SW 1271 (cell line): Measurements from ENCODE around the gene PTPRG.

ENCODE experiments used
- DNase-seq, 2 experiments: peaks; one replicate each; lab custom pipeline; 2025; lab: John Stamatoyannopoulos, UW

The PTPRG gene

DNA sequence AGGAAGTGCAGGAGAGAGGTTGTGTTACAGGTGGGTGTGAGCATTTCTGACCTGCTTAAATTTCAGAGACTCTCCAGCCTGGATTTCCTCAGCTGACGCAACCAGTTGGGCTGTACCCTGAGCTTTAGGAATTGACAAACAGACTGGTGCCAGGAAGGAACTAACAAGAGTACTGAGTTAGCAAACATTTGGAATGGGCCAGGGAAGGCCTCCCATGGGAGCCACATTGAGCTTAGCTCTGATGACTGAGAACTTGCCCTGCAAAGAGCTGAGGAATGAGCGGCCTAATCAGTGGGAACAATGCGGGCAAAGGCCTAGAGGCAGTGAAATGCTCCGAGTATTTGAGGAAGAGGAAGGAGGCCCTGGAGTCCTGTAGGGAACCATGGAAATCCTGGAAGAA is 557.8 kb downstream of the PTPRG start:
- no peak for DNase-seq

- DNase-seq, result no peak
These were observed 561.4 kb downstream of the PTPRG start for GRCh38 chr3:62122819-62123218.

- no peak for DNase-seq
These were observed 564.0 kb downstream of the PTPRG start for GRCh38 chr3:62125380-62125779.

- DNase-seq, result no peak
These were observed 565.7 kb downstream of the PTPRG start for GRCh38 chr3:62127116-62127515.

- DNase-seq, result no peak
These were observed 566.7 kb downstream of the PTPRG start for GRCh38 chr3:62128051-62128450.

DNA sequence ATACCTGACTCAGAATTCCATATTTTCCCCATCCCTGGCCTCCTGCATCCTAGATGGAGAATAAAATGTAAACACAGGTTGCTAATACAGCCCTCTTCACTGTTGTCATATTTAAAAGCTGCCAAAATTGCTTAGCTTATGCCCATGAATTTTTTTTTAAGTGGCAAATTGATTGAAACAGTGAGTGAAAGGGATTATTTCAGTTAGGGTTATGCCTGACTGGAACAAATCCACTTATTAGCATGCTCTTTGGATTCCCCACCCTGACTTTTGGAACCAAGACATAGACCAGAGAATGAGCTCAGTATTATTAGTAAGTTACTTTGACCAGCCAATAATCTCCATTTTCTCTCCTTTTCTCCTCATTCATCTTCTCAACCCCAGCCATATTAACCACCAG is 567.3 kb downstream of the PTPRG start:
- no peak for DNase-seq

DNA sequence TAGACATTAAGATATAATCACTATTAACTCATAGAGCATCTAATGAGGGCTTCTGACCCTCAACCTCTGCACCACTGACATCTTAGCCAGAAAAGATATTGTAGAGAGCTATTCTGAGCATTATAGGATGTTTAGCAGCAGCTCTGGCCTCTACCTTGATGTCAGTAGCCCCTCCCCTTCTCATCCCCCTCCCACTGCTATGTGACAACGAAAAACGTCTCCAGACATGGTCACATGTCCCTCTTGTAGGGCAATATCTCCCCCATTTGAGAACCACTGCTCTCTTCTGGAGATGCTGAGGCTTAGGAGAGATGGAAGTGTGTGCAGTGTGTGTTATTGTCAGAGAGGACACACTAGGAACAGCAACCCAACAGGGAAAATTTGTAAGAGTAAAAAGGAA is 569.7 kb downstream of the PTPRG start:
- DNase-seq, result no peak

DNA sequence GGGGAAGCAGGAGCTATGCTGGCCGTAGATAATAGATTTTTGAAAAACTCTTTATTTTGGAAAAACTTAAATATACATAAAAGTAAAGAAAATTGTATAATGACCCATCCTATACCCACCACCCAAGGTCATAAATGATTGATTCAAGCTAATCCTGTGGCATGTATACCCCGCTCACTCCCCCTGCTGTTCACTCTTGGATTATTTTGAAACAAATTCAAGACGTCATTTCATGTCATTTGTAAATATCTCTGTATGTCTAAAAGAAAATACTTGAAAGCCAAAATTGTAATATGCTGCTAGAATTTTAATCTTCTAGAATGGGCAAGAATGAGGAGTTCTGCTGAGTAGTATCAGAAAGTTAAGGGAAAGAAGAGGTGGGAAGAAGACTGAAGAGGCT is 570.2 kb downstream of the PTPRG start:
- no peak for DNase-seq

DNA sequence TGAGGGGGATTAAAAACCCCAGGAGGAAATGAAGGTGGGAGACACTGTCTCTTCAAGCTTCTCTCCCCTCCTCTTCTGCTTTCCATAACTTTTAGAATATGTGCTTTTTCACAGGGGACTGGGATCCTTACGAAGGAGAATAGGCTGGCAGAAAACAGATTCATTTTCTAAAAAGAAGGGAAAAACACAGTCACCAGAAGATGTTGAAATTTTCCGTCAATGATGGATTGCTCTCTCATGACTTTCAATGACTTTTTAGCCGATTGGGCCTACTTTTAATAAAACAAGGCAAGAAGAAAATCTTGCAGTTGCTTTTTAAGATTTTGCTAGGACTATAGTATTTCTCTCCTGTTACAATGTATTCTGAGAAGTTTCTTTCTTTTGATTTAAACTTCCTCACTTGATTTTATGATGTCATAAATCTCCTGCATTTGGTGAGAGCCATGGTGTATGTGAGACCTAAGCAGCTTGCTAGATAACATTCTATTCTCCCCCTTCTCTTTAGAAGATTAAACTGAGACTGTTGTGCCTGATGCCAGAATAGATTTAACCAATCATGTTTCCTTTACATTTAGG is 570.7 kb downstream of the PTPRG start:
- no peak for DNase-seq

DNA sequence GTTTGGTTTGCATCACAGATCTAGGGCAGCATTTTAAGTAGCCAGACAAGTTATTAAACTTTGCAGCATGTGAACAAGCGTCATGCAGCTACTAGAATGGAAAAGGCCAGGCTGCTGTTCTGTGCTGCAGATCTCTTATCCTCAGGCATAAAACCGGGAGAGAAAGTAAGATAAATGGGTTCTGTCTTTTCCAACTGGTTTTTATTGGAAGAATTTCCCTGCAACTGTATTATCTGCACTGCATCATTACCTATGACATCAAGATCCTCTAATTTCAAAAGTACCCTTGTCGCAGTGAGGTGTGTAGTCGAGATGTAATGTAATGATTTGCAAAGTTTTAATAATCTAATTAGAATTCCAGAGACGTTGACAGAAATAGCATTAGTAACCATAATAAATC is 571.6 kb downstream of the PTPRG start:
- no peak for DNase-seq

DNA sequence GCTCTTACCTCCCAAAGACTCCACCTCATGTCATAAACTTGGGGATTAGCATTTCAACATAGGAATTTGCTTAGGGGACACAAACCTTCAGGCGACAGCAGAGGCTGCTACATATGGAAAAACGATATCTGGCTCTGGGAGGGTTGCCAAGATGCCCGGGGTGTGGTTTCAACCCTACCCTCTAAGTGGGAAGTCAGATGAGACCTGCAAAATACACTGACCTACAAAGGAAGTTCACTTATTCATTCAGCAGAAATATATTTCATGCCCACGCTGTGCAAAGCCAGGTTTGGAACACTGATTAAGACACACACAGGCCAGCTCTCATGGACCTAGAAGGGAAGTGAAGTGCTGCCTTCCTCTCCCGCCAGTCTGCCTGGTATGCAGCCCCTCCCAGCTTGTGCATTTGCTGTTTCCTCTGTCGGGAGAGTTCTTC is 572.7 kb downstream of the PTPRG start:
- no peak for DNase-seq

DNA sequence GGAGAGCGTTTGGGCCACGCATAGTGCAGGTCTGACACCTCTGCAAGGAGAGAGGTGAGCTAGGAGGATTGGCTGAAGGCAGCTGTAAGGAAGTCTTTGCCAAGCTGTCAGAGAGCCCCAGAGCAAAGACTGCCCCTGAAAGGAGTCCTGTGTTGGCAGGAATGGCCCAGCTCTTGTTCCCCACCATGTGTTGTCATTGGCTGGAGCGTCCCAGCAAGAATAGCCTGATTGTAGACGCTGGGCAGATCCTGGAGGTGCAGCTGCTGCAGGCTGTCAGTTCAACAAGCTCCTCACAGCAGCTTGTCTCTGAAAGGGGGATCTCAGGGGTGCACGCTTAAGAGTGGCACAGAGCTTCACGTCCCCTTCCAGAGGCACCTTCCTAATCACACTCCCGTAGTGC is 574.4 kb downstream of the PTPRG start:
- no peak for DNase-seq

DNA sequence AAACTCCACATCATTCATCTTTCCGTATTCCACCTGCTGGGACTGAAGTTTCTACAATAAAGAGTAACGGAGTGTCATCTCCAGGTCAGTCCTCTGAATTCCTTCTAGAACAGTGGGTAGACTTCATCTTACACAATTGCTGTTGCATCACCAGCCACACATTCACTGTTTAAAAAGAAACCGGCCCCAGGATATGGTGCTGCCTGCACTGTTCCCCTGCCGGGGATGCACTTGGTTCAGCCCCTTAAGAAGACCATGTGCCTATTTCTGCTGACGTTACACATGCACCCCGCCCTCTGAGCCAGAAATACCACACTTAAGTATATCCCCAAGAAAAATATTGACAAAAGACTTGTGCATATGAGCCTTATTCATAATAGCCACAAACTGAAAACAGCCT is 578.6 kb downstream of the PTPRG start:
- DNase-seq, result no peak

- no peak for DNase-seq
These were observed 581.1 kb downstream of the PTPRG start for GRCh38 chr3:62142331-62143085.

DNA sequence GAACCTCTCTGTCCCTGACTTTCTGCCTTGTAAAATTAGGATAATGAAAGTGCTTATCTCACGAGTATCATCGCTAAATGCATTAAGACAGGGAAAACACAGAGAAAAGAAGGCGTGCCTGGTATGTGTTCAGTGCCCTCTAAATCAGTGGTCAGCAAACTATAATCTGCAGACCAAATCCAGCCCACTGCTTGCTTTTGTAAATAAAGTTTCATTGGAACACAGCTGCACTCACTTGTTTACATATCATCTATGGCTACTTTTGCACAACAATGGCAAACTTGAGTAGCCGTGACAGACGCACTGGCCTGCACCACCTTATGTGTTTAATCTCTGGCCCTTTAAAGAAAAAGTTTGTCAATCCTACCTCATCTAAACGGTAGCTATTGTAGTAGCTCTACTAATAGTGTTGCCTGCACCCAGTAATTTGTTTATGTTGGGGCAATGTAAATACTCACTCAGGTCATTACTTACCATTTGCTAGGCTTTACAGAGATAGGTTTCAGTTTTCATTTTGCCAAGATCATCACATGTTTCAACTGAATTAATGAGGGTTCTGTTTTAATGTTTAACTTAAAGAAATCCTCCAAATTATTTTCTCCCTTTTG is 582.6 kb downstream of the PTPRG start:
- no peak for DNase-seq

GRCh38 chr3:62144482-62144881 is 583.1 kb downstream of the PTPRG start:
- DNase-seq, result no peak

GRCh38 chr3:62145086-62145757 is 583.9 kb downstream of the PTPRG start:
- DNase-seq, result no peak

DNA sequence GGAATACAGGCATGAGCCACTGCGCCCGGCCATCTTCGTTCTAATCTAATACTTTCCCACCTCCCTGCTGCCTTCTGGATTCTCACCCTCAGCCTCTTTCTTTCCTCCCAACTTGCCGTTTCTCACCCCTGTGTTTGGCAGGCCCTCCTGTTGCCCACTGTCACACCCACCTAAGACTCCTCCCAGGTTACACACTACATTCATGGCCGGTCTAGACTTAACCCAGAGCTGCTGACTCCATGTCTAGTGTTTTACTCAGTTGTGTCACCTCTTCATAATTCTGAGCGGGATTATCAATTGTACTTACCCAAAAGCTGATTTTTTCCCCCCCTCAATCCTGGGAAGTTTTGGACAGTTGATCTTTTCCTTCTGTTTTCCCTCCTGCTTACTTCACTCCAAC is 588.2 kb downstream of the PTPRG start:
- no peak for DNase-seq

DNA sequence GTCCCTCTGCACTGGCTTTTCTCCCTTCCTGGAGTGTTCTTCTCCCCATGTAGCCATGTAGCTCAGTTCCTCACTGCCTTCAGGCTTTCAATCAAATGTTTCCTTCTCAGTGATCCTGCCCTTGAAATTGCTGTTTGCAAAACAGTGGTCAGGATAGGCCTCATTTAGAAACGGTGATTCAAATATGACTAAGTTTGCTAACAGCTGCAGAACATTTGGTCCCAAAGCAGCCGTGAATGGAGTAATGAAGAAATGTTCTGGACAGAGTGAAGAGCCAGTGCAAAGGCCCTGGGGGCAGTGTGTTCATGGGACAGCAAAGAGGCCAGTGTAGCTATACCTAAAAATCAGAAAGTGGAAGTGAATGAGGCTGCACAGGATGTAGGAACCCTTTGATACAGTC is 588.6 kb downstream of the PTPRG start:
- no peak for DNase-seq

GRCh38 chr3:62151591-62151990 is 590.2 kb downstream of the PTPRG start:
- DNase-seq, result no peak

GRCh38 chr3:62153231-62153630 is 591.9 kb downstream of the PTPRG start:
- no peak for DNase-seq

DNA sequence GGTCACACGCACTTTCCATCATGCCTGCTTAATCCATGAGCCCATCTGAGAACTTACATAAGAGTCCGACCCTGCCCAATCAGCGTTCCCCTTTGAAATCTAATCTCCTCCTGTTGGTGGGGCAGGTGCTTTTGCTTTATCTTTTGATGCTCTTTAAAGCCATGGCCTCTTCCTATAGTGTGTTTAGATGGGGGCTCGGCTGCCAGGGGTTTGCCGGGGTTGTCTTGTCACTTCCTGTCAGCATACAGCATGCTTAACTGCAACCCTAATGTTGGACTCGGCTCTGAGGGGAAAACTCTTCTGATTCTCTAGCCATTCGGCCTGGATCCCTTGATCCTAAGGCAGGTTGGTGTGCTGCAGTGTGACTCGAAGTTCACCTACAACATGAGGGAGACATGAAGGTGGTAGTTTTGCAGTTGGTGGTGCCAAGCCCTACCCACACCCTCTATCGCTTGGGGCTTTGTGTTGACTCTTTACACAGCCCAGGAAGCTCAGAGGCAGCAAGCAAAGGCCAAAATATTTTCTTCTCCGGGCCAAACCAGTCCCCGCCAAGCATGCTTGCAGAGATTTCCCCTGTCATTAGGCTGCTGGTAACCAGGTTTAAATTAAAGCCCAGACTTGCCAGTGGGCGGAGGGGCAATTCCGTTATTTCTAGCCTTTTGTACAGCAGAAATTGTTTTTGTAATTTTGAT is 593.2 kb downstream of the PTPRG start:
- DNase-seq, result no peak
